HG02763 (cell line): Measurements from ENCODE around the gene RMDN2.
"Not testable (repeated sequence)": the region's sequence is repeated elsewhere in the genome, so short reads cannot be mapped to it uniquely, and the experiment has no call there.

Experiments used
- ATAC-seq: cut with Tn5 transposase; IDR thresholded peaks from one replicate; pipeline ENCODE4 v1.9.1; 2021; ENCODE audit warnings: mild to moderate bottlenecking, moderate library complexity; ENCODE audit not compliant: unreplicated experiment

The RMDN2 gene

GRCh38 chr2:37930392-37930791, 5.3 kb downstream of the RMDN2 start:
- ATAC-seq: not testable (repeated sequence)

GRCh38 chr2:37932873-37933272, 7.8 kb downstream of the RMDN2 start:
- not testable (repeated sequence) for ATAC-seq

GRCh38 chr2:37934591-37935513, 9.8 kb downstream of the RMDN2 start:
- ATAC-seq: peak; percentile 89

- ATAC-seq: not testable (repeated sequence)
These were observed 12.5 kb downstream of the RMDN2 start for GRCh38 chr2:37937568-37937967.

GRCh38 chr2:37941267-37941666, 16.2 kb downstream of the RMDN2 start:
- not testable (repeated sequence) for ATAC-seq

- ATAC-seq: no peak
These were observed 19.2 kb downstream of the RMDN2 start for GRCh38 chr2:37944268-37944667.

GRCh38 chr2:37947306-37947705, 22.2 kb downstream of the RMDN2 start:
- ATAC-seq: no peak

GRCh38 chr2:37962018-37962739, 37.1 kb downstream of the RMDN2 start:
- ATAC-seq: not testable (repeated sequence)

GRCh38 chr2:37962740-37963121, 37.6 kb downstream of the RMDN2 start:
- ATAC-seq: not testable (repeated sequence)

- ATAC-seq: not testable (repeated sequence)
These were observed 38.8 kb downstream of the RMDN2 start for GRCh38 chr2:37963901-37964300.

- ATAC-seq: no peak
These were observed 41.2 kb downstream of the RMDN2 start for GRCh38 chr2:37966326-37966725.

- no peak for ATAC-seq
These were observed 44.6 kb downstream of the RMDN2 start for GRCh38 chr2:37969731-37970130.

- ATAC-seq: no peak
These were observed 46.9 kb downstream of the RMDN2 start for GRCh38 chr2:37971971-37972370.

- ATAC-seq: no peak
These were observed 48.7 kb downstream of the RMDN2 start for GRCh38 chr2:37973615-37974353.

GRCh38 chr2:37975808-37976207, 50.7 kb downstream of the RMDN2 start:
- ATAC-seq: no peak

GRCh38 chr2:37976411-37976810, 51.3 kb downstream of the RMDN2 start:
- no peak for ATAC-seq

- no peak for ATAC-seq
These were observed 57.1 kb downstream of the RMDN2 start for GRCh38 chr2:37982147-37982582.

GRCh38 chr2:37982847-37983246, 57.8 kb downstream of the RMDN2 start:
- no peak for ATAC-seq

GRCh38 chr2:37983719-37984118, 58.6 kb downstream of the RMDN2 start:
- ATAC-seq: no peak

- no peak for ATAC-seq
These were observed 59.1 kb downstream of the RMDN2 start for GRCh38 chr2:37984176-37984575.

GRCh38 chr2:37984589-37984988, 59.5 kb downstream of the RMDN2 start:
- ATAC-seq: no peak
